Hematopoietic multipotent progenitor cell treated with erythropoietin and hydrocortisone succinate and interleukin-3 and kit ligand, for 8 days (in vitro differentiated cells): ENCODE results near the gene FAM25A.
A peak's percentile ranks its signal among the peaks of the same experiment; 100 is the strongest.

Experiments
- DNase-seq: peaks from one replicate; pipeline ENCODE4 v3.0.0-alpha.2; 2015

The FAM25A gene

DNA sequence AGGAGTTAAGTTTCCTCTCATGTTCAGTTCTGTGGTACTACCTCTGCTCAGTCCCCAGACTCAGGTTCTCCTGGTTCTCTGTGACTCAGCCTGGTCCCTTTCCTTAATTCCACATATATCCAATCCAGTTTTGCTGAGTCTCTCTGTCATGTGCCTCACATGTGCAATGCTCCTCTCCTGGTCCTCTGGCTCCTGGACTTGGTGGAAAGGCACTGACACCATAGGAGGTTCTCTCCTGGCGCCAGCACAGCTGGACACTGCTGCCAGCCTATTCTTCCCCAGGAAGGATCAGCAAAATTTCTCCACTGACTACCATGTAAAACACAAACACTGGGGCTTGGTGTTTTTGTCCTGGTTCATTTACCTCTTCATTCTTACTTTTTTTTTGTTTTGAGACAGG, 46.8 kb downstream of the FAM25A start:
- DNase-seq, result no peak

DNA sequence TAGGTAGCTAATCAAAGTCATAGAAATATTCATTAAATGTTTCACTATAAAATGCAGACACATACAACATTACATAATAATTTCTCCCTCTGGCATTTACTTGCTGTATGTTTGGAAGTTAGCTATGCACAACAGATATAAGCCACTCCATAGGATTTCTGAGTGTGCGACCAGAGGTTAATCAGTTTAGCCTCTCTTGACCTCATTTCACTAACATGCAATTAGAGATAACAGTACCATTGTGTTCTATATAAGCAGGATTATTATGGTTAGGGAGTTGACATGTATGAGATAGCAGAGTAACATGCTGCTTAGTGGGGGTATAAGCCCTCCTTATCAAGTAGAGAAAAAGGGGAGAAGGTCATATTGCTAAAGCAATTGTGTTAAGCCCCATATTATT, 48.2 kb downstream of the FAM25A start:
- DNase-seq, result peak; percentile 14

DNA sequence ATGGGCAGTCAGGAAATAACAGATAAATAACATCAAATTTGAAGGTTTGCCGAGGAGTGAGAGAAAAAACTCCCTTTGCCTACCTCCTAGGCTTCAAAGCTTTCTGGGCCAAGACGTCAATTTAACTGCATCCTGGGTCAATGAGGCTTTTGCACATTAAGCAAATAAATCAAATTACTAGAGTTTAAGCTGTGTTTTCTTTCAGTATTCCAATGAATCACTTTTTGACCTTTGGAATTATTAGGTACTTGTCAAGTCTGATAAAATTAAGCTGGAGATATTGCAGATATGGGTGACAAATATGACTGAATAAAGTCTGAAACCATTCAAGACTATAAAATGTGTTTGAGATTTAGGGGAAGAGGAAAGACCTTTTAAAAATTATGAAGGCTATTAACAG, 52.4 kb downstream of the FAM25A start:
- no peak for DNase-seq
